H1 (cell line): ENCODE measurements around the gene ECT2L. TPM values are rescaled to one million over a fixed set of nuclear protein-coding genes. Genes with fewer than 3 reads are reported as not detected.

ENCODE experiments used
- KDM1A ChIP-seq: fragments of 200-600, 300-600 bp; sonication (generic); IDR thresholded peaks from 2 replicates; pipeline ENCODE4 v1.7.1; 2016; ENCODE audit warnings: mild to moderate bottlenecking, low read length, borderline replicate concordance
- TAF7 ChIP-seq: optimal IDR thresholded peaks from 2 replicates; pipeline ENCODE3; 2011; ENCODE audit warnings: low read depth, mild to moderate bottlenecking, inconsistent platforms, low read length, moderate library complexity, borderline replicate concordance
- ZNF274 ChIP-seq: IDR thresholded peaks from 2 replicates; pipeline ENCODE4 v1.7.0; 2012; ENCODE audit warnings: low read length, borderline replicate concordance; ENCODE audit errors: extremely low read depth
- polyA plus RNA-seq, 7 experiments: library from polyadenylated mRNA; depleted of rRNA in 3 of 7; stranded (reverse) in 5 of 7; unstranded in 2 of 7; fragments of >200 nt in 5 of 7; fragments of 200-250 nt in 2 of 7; gene quantifications; 1 replicate in 5 of 7; 2 replicates in 1 of 7; 4 replicates in 1 of 7; pipeline versions ENCODE4 v1.2.1 to v1.2.3, GENCODE V29; 2011 to 2013; ENCODE audit warnings: missing spikeins in 2 of 7, mixed read lengths in 2 of 7
- total RNA-seq: library from RNA; stranded (reverse); fragmentation: NEBNext Ultra II Directional; extraction: Animal tissue kit (Norgen Biotek cat#: 25700); gene quantifications from 2 replicates; pipeline ENCODE4 v1.2.1, GENCODE V29; 2021

ECT2L gene
- total and polyA plus RNA-seq, 2 of the 8 experiments (the other 6 are each of a cell fraction or from before 2014, with no cell fraction given), result not detected

GRCh38 chr6:138832182-138832581 lies 36.3 kb downstream of the ECT2L start (continued):
- TF ChIP-seq KDM1A (no peak), TAF7 (no peak), ZNF274 (no peak)
